ENCODE data around the gene FAM228B.

DNA sequence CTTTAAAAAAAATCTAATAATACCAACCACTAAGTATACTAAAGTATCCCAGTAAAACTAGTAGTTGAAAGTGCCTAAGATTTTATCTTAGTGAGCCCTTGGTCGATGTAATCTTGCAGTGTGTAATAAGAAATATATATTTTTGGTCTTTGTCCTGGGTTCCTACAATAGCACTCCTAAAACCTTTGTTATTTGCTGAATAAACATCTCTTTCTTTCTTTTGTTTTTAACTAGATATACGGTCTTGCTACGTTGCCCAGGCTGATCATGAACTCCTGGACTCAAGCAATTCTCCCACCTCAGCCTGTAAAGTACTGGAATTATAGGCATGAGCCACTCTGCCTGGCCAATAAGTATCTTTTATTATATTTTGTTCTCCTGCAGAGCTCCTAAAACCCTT is 36.2 kb upstream of the FAM228B start:
- TF ChIP-seq, protein P1, sequence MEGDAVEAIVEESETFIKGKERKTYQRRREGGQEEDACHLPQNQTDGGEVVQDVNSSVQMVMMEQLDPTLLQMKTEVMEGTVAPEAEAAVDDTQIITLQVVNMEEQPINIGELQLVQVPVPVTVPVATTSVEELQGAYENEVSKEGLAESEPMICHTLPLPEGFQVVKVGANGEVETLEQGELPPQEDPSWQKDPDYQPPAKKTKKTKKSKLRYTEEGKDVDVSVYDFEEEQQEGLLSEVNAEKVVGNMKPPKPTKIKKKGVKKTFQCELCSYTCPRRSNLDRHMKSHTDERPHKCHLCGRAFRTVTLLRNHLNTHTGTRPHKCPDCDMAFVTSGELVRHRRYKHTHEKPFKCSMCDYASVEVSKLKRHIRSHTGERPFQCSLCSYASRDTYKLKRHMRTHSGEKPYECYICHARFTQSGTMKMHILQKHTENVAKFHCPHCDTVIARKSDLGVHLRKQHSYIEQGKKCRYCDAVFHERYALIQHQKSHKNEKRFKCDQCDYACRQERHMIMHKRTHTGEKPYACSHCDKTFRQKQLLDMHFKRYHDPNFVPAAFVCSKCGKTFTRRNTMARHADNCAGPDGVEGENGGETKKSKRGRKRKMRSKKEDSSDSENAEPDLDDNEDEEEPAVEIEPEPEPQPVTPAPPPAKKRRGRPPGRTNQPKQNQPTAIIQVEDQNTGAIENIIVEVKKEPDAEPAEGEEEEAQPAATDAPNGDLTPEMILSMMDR (conservative IDR thresholded peaks at IDR 0.05): no peak
- TF ChIP-seq EZH2 (IDR thresholded peaks at IDR 0.05; ENCODE audit: low read depth): no peak

Measured in PC-9 (cell line).